Glutamatergic neuron (in vitro differentiated cells): ENCODE results near the gene BTG4. TPM values are rescaled to one million over a fixed set of nuclear protein-coding genes. Genes with fewer than 3 reads are reported as not detected.

Experiments
- DNase-seq: peaks from one replicate; pipeline ENCODE4 v3.0.0; 2022
- H3K27ac Mint-ChIP-seq: one replicate; pipeline ENCODE4 v1.8.0; 2020; ENCODE audit warnings: mild to moderate bottlenecking, mixed read lengths, inconsistent platforms; ENCODE audit not compliant: unreplicated experiment
- H3K27me3 Mint-ChIP-seq: one replicate; pipeline ENCODE4 v1.8.0; 2020; ENCODE audit warnings: mild to moderate bottlenecking, moderate library complexity, mixed read lengths, inconsistent platforms; ENCODE audit not compliant: unreplicated experiment
- H3K36me3 Mint-ChIP-seq: one replicate; pipeline ENCODE4 v1.8.0; 2020; ENCODE audit warnings: mild to moderate bottlenecking, mixed read lengths, inconsistent platforms; ENCODE audit not compliant: unreplicated experiment
- H3K4me1 Mint-ChIP-seq: one replicate; pipeline ENCODE4 v1.8.0; 2020; ENCODE audit warnings: mild to moderate bottlenecking, low read depth, mixed read lengths, inconsistent platforms; ENCODE audit not compliant: unreplicated experiment
- H3K4me3 Mint-ChIP-seq: one replicate; pipeline ENCODE4 v1.8.0; 2020; ENCODE audit warnings: mild to moderate bottlenecking, mixed read lengths, inconsistent platforms; ENCODE audit not compliant: unreplicated experiment
- H3K9me3 Mint-ChIP-seq: one replicate; pipeline ENCODE4 v1.8.0; 2020; ENCODE audit warnings: mild to moderate bottlenecking, moderate library complexity, mixed read lengths, inconsistent platforms; ENCODE audit not compliant: unreplicated experiment
- CTCF ChIP-seq: fragments of 200-600 bp; sonication (generic); IDR thresholded peaks from one replicate; pipeline ENCODE4 v1.5.0; 2021; ENCODE audit not compliant: partially characterized antibody, unreplicated experiment
- total RNA-seq: library from RNA; stranded (reverse); fragmentation: NEBNext Ultra II Directional; extraction: Animal tissue kit (Norgen Biotek cat#: 25700); gene quantifications from one replicate; pipeline ENCODE4 v1.2.1, GENCODE V29; 2021; ENCODE audit not compliant: unreplicated experiment

BTG4 gene
- total RNA-seq, 1 donor from 2014 or later, result not detected

- Mint-ChIP-seq H3K27ac (no peak overlapping the region), H3K27me3 (peaks cover 2% of the 10 kb centered on the region), H3K4me3 (no peak overlapping the region), H3K36me3 (peaks cover 23% of the 10 kb centered on the region), H3K4me1 (no peaks in the 10 kb centered on the region), H3K9me3 (peaks cover 12% of the 10 kb centered on the region)
- TF ChIP-seq CTCF, result no peak
- no peak for DNase-seq
Observed at GRCh38 chr11:111483431-111483830, 28.8 kb downstream of the BTG4 start.

- peaks cover 8% of the 10 kb centered on the region for H3K9me3 Mint-ChIP-seq
- H3K27me3 Mint-ChIP-seq, result no peaks in the 10 kb centered on the region
- H3K36me3 Mint-ChIP-seq, result peaks cover 17% of the 10 kb centered on the region
- peak; percentile 43 for TF ChIP-seq CTCF
- no peak overlapping the region for H3K27ac Mint-ChIP-seq
- no peaks in the 10 kb centered on the region for H3K4me1 Mint-ChIP-seq
- DNase-seq, result no peak
- no peak overlapping the region for H3K4me3 Mint-ChIP-seq
Observed at GRCh38 chr11:111479666-111480065, 32.5 kb downstream of the BTG4 start.

DNA sequence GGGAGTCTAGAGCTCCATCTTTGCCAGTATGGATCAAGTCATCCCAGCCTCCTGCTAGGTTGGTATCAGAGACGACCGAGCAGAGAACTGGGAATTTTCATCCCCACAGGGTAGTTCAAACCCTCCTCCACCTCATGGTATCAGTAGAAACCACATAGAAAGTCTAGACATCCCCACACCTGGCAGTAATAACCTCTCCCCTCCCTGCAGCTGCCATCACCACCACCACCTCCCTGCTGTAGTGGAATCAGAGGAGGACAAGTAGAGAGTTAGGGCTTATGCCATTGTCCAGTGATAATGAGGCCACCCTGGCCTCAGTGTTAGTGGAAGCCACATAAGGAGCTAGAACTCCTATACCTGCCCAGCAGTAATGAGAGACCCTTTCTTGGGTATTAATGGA, 34.3 kb downstream of the BTG4 start:
- no peak for DNase-seq
- peaks cover 2% of the 10 kb centered on the region for H3K9me3 Mint-ChIP-seq
- H3K27me3 Mint-ChIP-seq, result no peaks in the 10 kb centered on the region
- no peak overlapping the region for H3K4me3 Mint-ChIP-seq
- peaks cover 3% of the 10 kb centered on the region for H3K36me3 Mint-ChIP-seq
- TF ChIP-seq CTCF, result no peak
- no peaks in the 10 kb centered on the region for H3K4me1 Mint-ChIP-seq
- no peak overlapping the region for H3K27ac Mint-ChIP-seq

DNA sequence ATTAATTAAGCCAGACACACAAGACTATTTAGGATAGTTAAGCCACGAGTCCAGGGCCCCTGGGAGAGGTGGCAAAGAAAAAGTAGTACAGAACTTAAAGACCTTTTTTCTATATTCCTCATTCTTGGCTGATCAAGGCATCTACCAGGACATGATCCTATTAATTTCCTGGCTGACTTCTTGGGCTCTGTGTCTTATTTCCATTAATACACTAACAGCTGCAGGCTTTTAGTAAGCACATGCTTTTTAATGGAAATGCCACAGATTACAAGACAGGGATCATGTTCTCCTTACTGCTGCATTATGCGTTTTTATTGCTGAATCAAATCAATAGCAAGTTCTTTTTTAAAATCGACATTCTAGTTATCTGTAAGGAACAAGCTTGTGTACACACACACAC, 35.2 kb downstream of the BTG4 start:
- no peak overlapping the region for H3K4me3 Mint-ChIP-seq
- no peak for DNase-seq
- no peak for TF ChIP-seq CTCF
- H3K27ac Mint-ChIP-seq, result no peak overlapping the region
- H3K27me3 Mint-ChIP-seq, result no peaks in the 10 kb centered on the region
- no peaks in the 10 kb centered on the region for H3K36me3 Mint-ChIP-seq
- no peaks in the 10 kb centered on the region for H3K4me1 Mint-ChIP-seq
- no peaks in the 10 kb centered on the region for H3K9me3 Mint-ChIP-seq

GRCh38 chr11:111476366-111476765, 35.8 kb downstream of the BTG4 start:
- Mint-ChIP-seq H3K36me3 (no peaks in the 10 kb centered on the region), H3K27me3 (no peaks in the 10 kb centered on the region), H3K4me1 (no peaks in the 10 kb centered on the region)

More at GRCh38 chr11:111476366-111476765, 35.8 kb downstream of the BTG4 start:
- no peaks in the 10 kb centered on the region for H3K9me3 Mint-ChIP-seq
- TF ChIP-seq CTCF, result no peak
- H3K4me3 Mint-ChIP-seq, result no peak overlapping the region
- no peak overlapping the region for H3K27ac Mint-ChIP-seq
- DNase-seq, result no peak
